Lower leg skin (tissue), 3 donors: ENCODE measurements around the gene IGIP.

Source experiments
- POLR2A ChIP-seq, 2 donors: fragments of 450-650 bp; IDR thresholded peaks; one replicate each; pipeline ENCODE4 v1.6.1; 2016 to 2017; ENCODE audit warnings: antibody characterized with exemption in 2 of 2, mild to moderate bottlenecking in 1 of 2, moderate library complexity in 1 of 2
- TF ChIP-seq, protein P1 (sequence below), 3 donors: fragments of 450-650 bp; IDR thresholded peaks; one replicate each; pipeline ENCODE4 v1.5.1; 2016; ENCODE audit warnings: antibody characterized with exemption in 3 of 3, mild to moderate bottlenecking in 3 of 3, moderate library complexity in 2 of 3

DNA sequence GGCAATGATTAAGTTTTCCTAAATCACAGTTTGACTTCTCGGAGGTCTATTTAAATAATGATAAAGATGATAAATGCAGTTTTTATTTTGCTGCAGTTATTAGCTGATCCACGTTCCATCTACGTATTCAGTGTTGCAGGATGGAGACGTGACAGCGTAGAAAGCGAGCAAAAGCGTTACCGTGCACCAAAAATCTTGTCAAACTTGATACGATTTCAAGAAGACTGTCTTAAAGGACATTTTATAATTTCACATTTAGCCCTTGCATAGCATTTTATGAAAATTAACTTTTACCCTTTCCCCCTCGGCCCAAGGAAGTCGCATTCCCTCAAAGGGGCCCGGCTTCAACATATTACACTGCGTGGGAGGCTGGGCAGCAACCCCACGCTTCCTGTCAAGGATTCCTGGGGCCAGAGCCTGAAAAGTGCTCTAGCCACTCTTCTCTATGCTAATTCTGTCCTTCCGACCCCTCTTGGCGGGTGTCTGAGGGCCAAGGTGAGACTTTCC lies 18.9 kb upstream of the IGIP start:
- TF ChIP-seq, protein P1, sequence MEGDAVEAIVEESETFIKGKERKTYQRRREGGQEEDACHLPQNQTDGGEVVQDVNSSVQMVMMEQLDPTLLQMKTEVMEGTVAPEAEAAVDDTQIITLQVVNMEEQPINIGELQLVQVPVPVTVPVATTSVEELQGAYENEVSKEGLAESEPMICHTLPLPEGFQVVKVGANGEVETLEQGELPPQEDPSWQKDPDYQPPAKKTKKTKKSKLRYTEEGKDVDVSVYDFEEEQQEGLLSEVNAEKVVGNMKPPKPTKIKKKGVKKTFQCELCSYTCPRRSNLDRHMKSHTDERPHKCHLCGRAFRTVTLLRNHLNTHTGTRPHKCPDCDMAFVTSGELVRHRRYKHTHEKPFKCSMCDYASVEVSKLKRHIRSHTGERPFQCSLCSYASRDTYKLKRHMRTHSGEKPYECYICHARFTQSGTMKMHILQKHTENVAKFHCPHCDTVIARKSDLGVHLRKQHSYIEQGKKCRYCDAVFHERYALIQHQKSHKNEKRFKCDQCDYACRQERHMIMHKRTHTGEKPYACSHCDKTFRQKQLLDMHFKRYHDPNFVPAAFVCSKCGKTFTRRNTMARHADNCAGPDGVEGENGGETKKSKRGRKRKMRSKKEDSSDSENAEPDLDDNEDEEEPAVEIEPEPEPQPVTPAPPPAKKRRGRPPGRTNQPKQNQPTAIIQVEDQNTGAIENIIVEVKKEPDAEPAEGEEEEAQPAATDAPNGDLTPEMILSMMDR (IDR thresholded peaks at IDR 0.05) = no peak
- no peak for TF ChIP-seq POLR2A (IDR thresholded peaks at IDR 0.05)
